Endothelial cell of umbilical vein (primary cell): ENCODE results near the gene EZH1. TPM values are rescaled to one million over a fixed set of nuclear protein-coding genes. Genes with fewer than 3 reads are reported as not detected.

Experiments used
- BruUV-seq: library from RNA; stranded (reverse); fragments of 400-500 nt; replicated peaks from 2 replicates; lab custom pipeline; 2021; lab: Mats Ljungman, UMichigan
- CTCF ChIA-PET: fragments of 300-600, 350-600 bp; sonication (Branson Sonifier 250); formaldehyde crosslinking; loops from one replicate; lab custom pipeline; 2021; ENCODE audit warnings: antibody characterized with exemption, inconsistent platforms; lab: Charles Lee
- POLR2A ChIA-PET: fragments of 300-600, 350-600 bp; sonication (Branson Sonifier 250); formaldehyde crosslinking; loops from one replicate; lab custom pipeline; 2021; ENCODE audit warnings: antibody characterized with exemption, inconsistent platforms; lab: Charles Lee
- DNase-seq: peaks from one replicate; pipeline ENCODE4 v3.0.0-alpha.2; 2011; ENCODE audit warnings: low read depth, low spot score
- FAIRE-seq: peaks from 2 replicates; lab custom pipeline; 2011; peaks lifted over from hg19 to GRCh38; lab: Jason Lieb, UNC
- H2AFZ ChIP-seq: 2 replicates; pipeline ENCODE4 v1.6.0; 2012; ENCODE audit warnings: low read depth, low read length, control low read depth, inconsistent platforms
- H3K27ac ChIP-seq: 2 replicates; pipeline ENCODE4 v1.5.1; 2011; ENCODE audit warnings: low read depth, mild to moderate bottlenecking, control low read depth, low read length, moderate library complexity; ENCODE audit not compliant: insufficient read depth
- H3K27me3 ChIP-seq, 2 experiments: 2 replicates each; pipeline versions ENCODE4 v1.6.0 to v1.6.1; 2011; ENCODE audit warnings: low read length in 2 of 2, mixed read lengths in 1 of 2; ENCODE audit not compliant: control insufficient read depth in 2 of 2, insufficient read depth in 2 of 2
- H3K36me3 ChIP-seq, 2 experiments: 2 replicates in 1 of 2; 3 replicates in 1 of 2; pipeline ENCODE4 v1.5.1; 2011; ENCODE audit warnings: low read length in 2 of 2, mild to moderate bottlenecking in 1 of 2, moderate library complexity in 1 of 2; ENCODE audit not compliant: control insufficient read depth in 2 of 2, insufficient read depth in 2 of 2; ENCODE audit errors: extremely low read depth in 1 of 2
- H3K4me1 ChIP-seq: 3 replicates; pipeline ENCODE4 v1.5.1; 2011; ENCODE audit warnings: mild to moderate bottlenecking, low read length; ENCODE audit not compliant: control insufficient read depth, insufficient read depth; ENCODE audit errors: extremely low read depth
- H3K4me2 ChIP-seq: 2 replicates; pipeline ENCODE4 v1.6.1; 2011; ENCODE audit warnings: low read length, control low read depth, mixed read lengths; ENCODE audit not compliant: insufficient read depth
- H3K4me3 ChIP-seq, 3 experiments: fragments of 200-600 bp in 1 of 3; sonication (generic), shearing (Covaris generic) in 1 of 3; replicated peaks in 1 of 3; 2 replicates each; pipeline ENCODE4 v1.5.1; 2011 to 2016; ENCODE audit warnings: control low read depth in 3 of 3, low read length in 3 of 3, mild to moderate bottlenecking in 2 of 3, inconsistent platforms in 1 of 3, low read depth in 1 of 3, moderate library complexity in 1 of 3; ENCODE audit not compliant: insufficient read depth in 1 of 3
- H3K79me2 ChIP-seq: 2 replicates; pipeline ENCODE4 v1.6.0; 2012; ENCODE audit warnings: low read length, inconsistent platforms; ENCODE audit not compliant: control insufficient read depth, insufficient read depth
- H3K9ac ChIP-seq: replicated peaks from 2 replicates; pipeline ENCODE3; 2011; ENCODE audit warnings: low read length, control low read depth; ENCODE audit not compliant: insufficient read depth; ENCODE audit errors: extremely low read depth
- H3K9me1 ChIP-seq: replicated peaks from 3 replicates; pipeline ENCODE4 v1.6.0; 2011; ENCODE audit warnings: mild to moderate bottlenecking, low read length; ENCODE audit not compliant: control insufficient read depth, insufficient read depth; ENCODE audit errors: extremely low read depth
- H3K9me3 ChIP-seq: replicated peaks from 2 replicates; pipeline ENCODE4 v1.5.1; 2012; ENCODE audit warnings: low read length, inconsistent platforms; ENCODE audit not compliant: control insufficient read depth, insufficient read depth
- H4K20me1 ChIP-seq: replicated peaks from 2 replicates; pipeline ENCODE3; 2011; ENCODE audit warnings: mild to moderate bottlenecking, low read length; ENCODE audit not compliant: control insufficient read depth, insufficient read depth; ENCODE audit errors: extremely low read depth
- EZH2 ChIP-seq: IDR thresholded peaks from 2 replicates; pipeline ENCODE4 v1.6.1; 2012; ENCODE audit warnings: borderline replicate concordance, low read depth, mild to moderate bottlenecking, moderate library complexity, low read length, inconsistent platforms; ENCODE audit not compliant: severe bottlenecking
- FOS ChIP-seq: IDR thresholded peaks from 2 replicates; pipeline ENCODE4 v1.6.1; 2011; ENCODE audit warnings: mild to moderate bottlenecking, low read length, moderate library complexity, borderline replicate concordance; ENCODE audit not compliant: insufficient read depth
- MYC ChIP-seq: IDR thresholded peaks from one replicate; pipeline ENCODE4 v1.6.1; 2011; ENCODE audit warnings: mild to moderate bottlenecking, low read depth, low read length
- dilution Hi-C: fragments of 300-500 bp; cut with MboI; formaldehyde crosslinking; loops from one replicate; pipeline ENCODE4 v1.15.0; 2019; ENCODE audit warnings: low sequenced_read_pairs; ENCODE audit not compliant: extremely low pct_ligation_motif_present
- intact Hi-C: fragments of 100-400 bp; cut with micrococcal nuclease; formaldehyde crosslinking; loops from one replicate; pipeline ENCODE4 v1.10.0; 2022
- polyA plus RNA-seq, 4 experiments: library from polyadenylated mRNA; depleted of rRNA in 3 of 4; stranded (reverse) in 3 of 4; unstranded in 1 of 4; fragments of >200 nt; gene quantifications; 2 replicates each; pipeline versions ENCODE4 v1.2.1 to v1.2.3, GENCODE V29; 2011 to 2012; ENCODE audit warnings: missing spikeins in 1 of 4
- total RNA-seq: library from RNA; stranded (reverse); gene quantifications from 2 replicates; pipeline ENCODE4 v1.2.3, GENCODE V29; 2021

The EZH1 gene
- total and polyA plus RNA-seq, 2 donors (not counting 3 experiments of a cell fraction or from before 2014, with no cell fraction given), result 31.4 to 33.7 TPM

GRCh38 chr17:42782166-42783061, 37.6 kb upstream of the EZH1 start:
- peaks cover 16% of the 10 kb centered on the region in 2 experiments for H3K27me3 ChIP-seq
- H3K9me1 ChIP-seq, result no peaks in the 10 kb centered on the region
- H3K79me2 ChIP-seq, result no peaks in the 10 kb centered on the region
- peaks cover 0 to 8% of the 10 kb centered on the region in 2 experiments for H3K36me3 ChIP-seq
- no peak overlapping the region for H3K4me3 ChIP-seq
- no peak overlapping the region for H3K27ac ChIP-seq
- no peak overlapping the region for H3K9ac ChIP-seq
- H2AFZ ChIP-seq, result no peak overlapping the region
- dilution Hi-C loops, result no loop called here
- peak; percentile 59 for TF ChIP-seq EZH2
- TF ChIP-seq MYC, result no peak
- ChIA-PET POLR2A (interaction anchor here (0.9 kb wide), 1 partner anchor 11 kb away, joined by 4 read pairs; no protein-coding TSS in a partner anchor), CTCF (interaction anchor here (2.5 to 4.7 kb wide), 3 partner anchors 9 to 42 kb away, joined by 10 to 44 read pairs (median 15); partner anchors contain the start of genes BECN1 and VPS25)
- no peak for DNase-seq
- BruUV-seq, result no TSS peak
- no peaks in the 10 kb centered on the region for H4K20me1 ChIP-seq
- intact Hi-C loops, result loop anchor here (5.0 kb wide), 1 partner anchor 105 kb away; the partner anchor contains the start of gene PLEKHH3
- FAIRE-seq, result no peak
- peaks cover 35% of the 10 kb centered on the region for H3K4me1 ChIP-seq
- H3K4me2 ChIP-seq, result no peak overlapping the region
- no peaks in the 10 kb centered on the region for H3K9me3 ChIP-seq

- H3K27ac ChIP-seq, result no peak overlapping the region
- intact Hi-C loops, result loop anchor here (5.0 kb wide), 1 partner anchor 104 kb away; the partner anchor contains the start of gene PLEKHH3
- H3K9ac ChIP-seq, result no peak overlapping the region
- peak overlapping the region in 1 of 3 experiments; percentile 16 for H3K4me3 ChIP-seq
- dilution Hi-C loops, result no loop called here
- CTCF ChIA-PET, result interaction anchor here (2.5 to 4.7 kb wide), 3 partner anchors 8 to 43 kb away, joined by 10 to 44 read pairs (median 15); partner anchors contain the start of genes BECN1 and VPS25
- H3K36me3 ChIP-seq, result peaks cover 0 to 8% of the 10 kb centered on the region in 2 experiments
- peaks cover 16% of the 10 kb centered on the region in 2 experiments for H3K27me3 ChIP-seq
- no peaks in the 10 kb centered on the region for H3K9me3 ChIP-seq
- no TSS peak for BruUV-seq
- H2AFZ ChIP-seq, result no peak overlapping the region
- H4K20me1 ChIP-seq, result no peaks in the 10 kb centered on the region
- FAIRE-seq (no peak), DNase-seq (no peak)
- no peak overlapping the region for H3K4me2 ChIP-seq
- H3K4me1 ChIP-seq, result peaks cover 35% of the 10 kb centered on the region
- POLR2A ChIA-PET, result interaction anchor here (0.6 to 0.9 kb wide), 2 partner anchors 11 to 15 kb away, joined by 4 read pairs; no protein-coding TSS in a partner anchor
- no peaks in the 10 kb centered on the region for H3K9me1 ChIP-seq
- TF ChIP-seq FOS, result no peak
- peak; percentile 11 for TF ChIP-seq EZH2
- no peaks in the 10 kb centered on the region for H3K79me2 ChIP-seq
Observed at GRCh38 chr17:42781639-42782165, 36.9 kb upstream of the EZH1 start.
